H9 (cell line): ENCODE results near the gene STARD3. TPM values are rescaled to one million over a fixed set of nuclear protein-coding genes. Genes with fewer than 3 reads are reported as not detected.

Source experiments
- DNase-seq: peaks from one replicate; pipeline ENCODE4 v3.0.0-alpha.2; 2017
- H2AFZ ChIP-seq: one replicate; pipeline ENCODE4 v1.6.1; 2013; ENCODE audit warnings: mild to moderate bottlenecking, low read length, control low read depth, moderate library complexity
- H2AK5ac ChIP-seq: 2 replicates; pipeline ENCODE4 v1.6.1; 2013; ENCODE audit warnings: low read length, control low read depth, mixed read lengths; ENCODE audit not compliant: insufficient read length
- H2BK120ac ChIP-seq: one replicate; pipeline ENCODE4 v1.6.1; 2013; ENCODE audit warnings: low read depth, mild to moderate bottlenecking, low read length, control low read depth, inconsistent platforms; ENCODE audit not compliant: poor library complexity, severe bottlenecking
- H2BK12ac ChIP-seq: 2 replicates; pipeline ENCODE4 v1.6.1; 2013; ENCODE audit warnings: low read length, control low read depth, mixed read lengths, low read depth; ENCODE audit not compliant: insufficient read length
- H2BK15ac ChIP-seq: 2 replicates; pipeline ENCODE4 v1.6.1; 2013; ENCODE audit warnings: low read depth, low read length, control low read depth
- H2BK20ac ChIP-seq: one replicate; pipeline ENCODE4 v1.6.1; 2013; ENCODE audit warnings: low read depth, mild to moderate bottlenecking, low read length, control low read depth, inconsistent platforms; ENCODE audit not compliant: poor library complexity, severe bottlenecking
- H2BK5ac ChIP-seq: 2 replicates; pipeline ENCODE4 v1.6.1; 2013; ENCODE audit warnings: low read length, control low read depth, mixed read lengths; ENCODE audit not compliant: insufficient read length
- H3K14ac ChIP-seq: 2 replicates; pipeline ENCODE4 v1.6.1; 2013; ENCODE audit warnings: low read length, control low read depth; ENCODE audit not compliant: insufficient read depth
- H3K18ac ChIP-seq: 2 replicates; pipeline ENCODE4 v1.6.1; 2013; ENCODE audit warnings: low read depth, mild to moderate bottlenecking, mixed read lengths, low read length, control low read depth; ENCODE audit not compliant: insufficient read length
- H3K23ac ChIP-seq: 2 replicates; pipeline ENCODE4 v1.6.1; 2013; ENCODE audit warnings: low read length, control low read depth, mixed read lengths, low read depth; ENCODE audit not compliant: insufficient read length
- H3K23me2 ChIP-seq: 2 replicates; pipeline ENCODE4 v1.6.1; 2013; ENCODE audit warnings: low read depth, mild to moderate bottlenecking, mixed read lengths, low read length, control low read depth; ENCODE audit not compliant: insufficient read length, poor library complexity, severe bottlenecking
- H3K27ac ChIP-seq: 2 replicates; pipeline ENCODE4 v1.5.1; 2013; ENCODE audit warnings: low read length, control low read depth, mixed read lengths, low read depth; ENCODE audit not compliant: insufficient read length
- H3K27me3 ChIP-seq: 2 replicates; pipeline ENCODE4 v1.6.1; 2013; ENCODE audit warnings: low read length, control low read depth, inconsistent platforms; ENCODE audit not compliant: insufficient read depth
- H3K4ac ChIP-seq: 2 replicates; pipeline ENCODE4 v1.6.1; 2013; ENCODE audit warnings: low read depth, mild to moderate bottlenecking, control low read depth, inconsistent platforms, low read length, moderate library complexity
- H3K4me1 ChIP-seq: 2 replicates; pipeline ENCODE4 v1.6.1; 2013; ENCODE audit warnings: low read length, control low read depth, inconsistent platforms; ENCODE audit not compliant: insufficient read depth
- H3K4me2 ChIP-seq: 2 replicates; pipeline ENCODE4 v1.6.1; 2013; ENCODE audit warnings: low read length, control low read depth, mixed read lengths; ENCODE audit not compliant: insufficient read length, insufficient read depth
- H3K56ac ChIP-seq: 2 replicates; pipeline ENCODE4 v1.6.1; 2013; ENCODE audit warnings: low read depth, mild to moderate bottlenecking, mixed read lengths, low read length, control low read depth; ENCODE audit not compliant: insufficient read length
- H3K79me1 ChIP-seq: 2 replicates; pipeline ENCODE4 v1.6.1; 2013; ENCODE audit warnings: low read depth, mild to moderate bottlenecking, moderate library complexity, low read length, control low read depth, inconsistent platforms; ENCODE audit not compliant: insufficient read depth, poor library complexity, severe bottlenecking
- H3K79me2 ChIP-seq: 2 replicates; pipeline ENCODE4 v1.6.1; 2013; ENCODE audit warnings: low read length, control low read depth, inconsistent platforms; ENCODE audit not compliant: insufficient read depth
- H3K9ac ChIP-seq: 2 replicates; pipeline ENCODE4 v1.6.1; 2013; ENCODE audit warnings: low read length, control low read depth, mixed read lengths; ENCODE audit not compliant: insufficient read length; ENCODE audit errors: extremely low read depth
- H3K9me3 ChIP-seq: one replicate; pipeline ENCODE4 v1.6.1; 2013; ENCODE audit warnings: low read depth, low read length, inconsistent platforms; ENCODE audit not compliant: control insufficient read depth
- H3T11ph ChIP-seq: one replicate; pipeline ENCODE4 v1.6.1; 2013; ENCODE audit warnings: mild to moderate bottlenecking, low read length, control low read depth, inconsistent platforms
- H4K20me1 ChIP-seq: one replicate; pipeline ENCODE4 v1.6.1; 2013; ENCODE audit not compliant: control insufficient read depth, insufficient read length, insufficient read depth
- H4K5ac ChIP-seq: 2 replicates; pipeline ENCODE4 v1.6.1; 2013; ENCODE audit warnings: low read depth, mild to moderate bottlenecking, mixed read lengths, low read length, control low read depth; ENCODE audit not compliant: insufficient read length
- H4K8ac ChIP-seq: replicated peaks from 2 replicates; pipeline ENCODE4 v1.6.1; 2013; ENCODE audit warnings: low read length, control low read depth, mixed read lengths, low read depth; ENCODE audit not compliant: insufficient read length
- H4K91ac ChIP-seq: 2 replicates; pipeline ENCODE4 v1.6.1; 2013; ENCODE audit warnings: low read depth, mild to moderate bottlenecking, moderate library complexity, mixed read lengths, low read length, control low read depth; ENCODE audit not compliant: insufficient read length
- H3K27ac Mint-ChIP-seq, 3 experiments: 2 replicates in 2 of 3; 3 replicates in 1 of 3; pipeline ENCODE4 v1.8.0; 2020 to 2021; ENCODE audit warnings: mixed read lengths in 3 of 3, mild to moderate bottlenecking in 1 of 3, moderate library complexity in 1 of 3
- H3K27me3 Mint-ChIP-seq: 2 replicates; pipeline ENCODE4 v1.8.0; 2021; ENCODE audit warnings: low read depth, mild to moderate bottlenecking, moderate library complexity, mixed read lengths
- H3K36me3 Mint-ChIP-seq, 3 experiments: 2 replicates in 2 of 3; 3 replicates in 1 of 3; pipeline ENCODE4 v1.8.0; 2020 to 2021; ENCODE audit warnings: low read depth in 3 of 3, mixed read lengths in 3 of 3; ENCODE audit not compliant: insufficient read depth in 1 of 3
- H3K4me1 Mint-ChIP-seq, 2 experiments: 2 replicates each; pipeline ENCODE4 v1.8.0; 2020; ENCODE audit warnings: mixed read lengths in 2 of 2
- H3K4me3 Mint-ChIP-seq, 2 experiments: 2 replicates in 1 of 2; 3 replicates in 1 of 2; pipeline ENCODE4 v1.8.0; 2020 to 2021; ENCODE audit warnings: mild to moderate bottlenecking in 2 of 2, mixed read lengths in 2 of 2, moderate library complexity in 1 of 2
- H3K9me3 Mint-ChIP-seq, 2 experiments: 2 replicates in 1 of 2; 3 replicates in 1 of 2; pipeline ENCODE4 v1.8.0; 2020; ENCODE audit warnings: mild to moderate bottlenecking in 2 of 2, mixed read lengths in 2 of 2, moderate library complexity in 1 of 2
- WGBS: extraction: QIAGEN DNeasy Blood & Tissue Kit; methylation state at CpG from one replicate; pipeline ENCODE4 v1.1.7; 2013; ENCODE audit warnings: missing lambda C conversion rate, low lambda C conversion rate, mixed read lengths; ENCODE audit not compliant: insufficient read length; ENCODE audit errors: extremely low coverage; 5-methylcytosine and 5-hydroxymethylcytosine counted together
- total RNA-seq: library from RNA; stranded (reverse); gene quantifications from 2 replicates; pipeline ENCODE4 v1.2.1, GENCODE V29; 2021
- TF ChIP-seq, protein P1 (sequence below): fragments of 200-600 bp; sonication (generic); conservative IDR thresholded peaks from 3 replicates; pipeline ENCODE4 v1.8.0; 2021; ENCODE audit warnings: antibody characterized with exemption, mild to moderate bottlenecking

Gene STARD3
- total RNA-seq, 1 experiment from 2014 or later = 51.3 TPM

DNA sequence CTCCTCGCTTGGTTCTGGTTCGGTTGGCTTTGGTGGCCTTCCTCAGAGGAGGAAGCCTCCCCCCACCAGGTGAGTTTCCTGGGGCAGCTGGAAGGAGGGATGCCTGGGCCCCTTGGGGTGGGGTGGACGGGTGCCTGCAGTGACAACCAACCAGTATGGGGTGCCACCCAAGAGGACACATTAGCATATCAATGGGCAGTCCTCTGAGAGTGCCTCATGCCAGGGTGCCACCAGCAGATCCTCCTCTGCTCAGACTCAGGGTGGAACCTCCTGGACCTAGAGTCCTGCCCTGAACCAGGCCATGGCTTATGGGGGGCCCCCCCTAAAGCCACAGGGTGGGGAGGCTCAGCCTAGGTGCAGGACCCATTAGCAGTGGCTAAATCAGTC, 7.5 kb upstream of the STARD3 start:
- no peaks in the 10 kb centered on the region for H4K20me1 ChIP-seq
- H3K27me3 ChIP-seq = peaks cover 13% of the 10 kb centered on the region; the same call in 1 of the 2 replicates
- no peak overlapping the region for H3K23ac ChIP-seq
- peaks cover 21% of the 10 kb centered on the region; the same call in 1 of the 2 replicates for H3K4me1 ChIP-seq
- H3T11ph ChIP-seq = no peak overlapping the region
- H4K91ac ChIP-seq = no peak overlapping the region
- no peaks in the 10 kb centered on the region for H3K79me1 ChIP-seq
- TF ChIP-seq, protein P1, sequence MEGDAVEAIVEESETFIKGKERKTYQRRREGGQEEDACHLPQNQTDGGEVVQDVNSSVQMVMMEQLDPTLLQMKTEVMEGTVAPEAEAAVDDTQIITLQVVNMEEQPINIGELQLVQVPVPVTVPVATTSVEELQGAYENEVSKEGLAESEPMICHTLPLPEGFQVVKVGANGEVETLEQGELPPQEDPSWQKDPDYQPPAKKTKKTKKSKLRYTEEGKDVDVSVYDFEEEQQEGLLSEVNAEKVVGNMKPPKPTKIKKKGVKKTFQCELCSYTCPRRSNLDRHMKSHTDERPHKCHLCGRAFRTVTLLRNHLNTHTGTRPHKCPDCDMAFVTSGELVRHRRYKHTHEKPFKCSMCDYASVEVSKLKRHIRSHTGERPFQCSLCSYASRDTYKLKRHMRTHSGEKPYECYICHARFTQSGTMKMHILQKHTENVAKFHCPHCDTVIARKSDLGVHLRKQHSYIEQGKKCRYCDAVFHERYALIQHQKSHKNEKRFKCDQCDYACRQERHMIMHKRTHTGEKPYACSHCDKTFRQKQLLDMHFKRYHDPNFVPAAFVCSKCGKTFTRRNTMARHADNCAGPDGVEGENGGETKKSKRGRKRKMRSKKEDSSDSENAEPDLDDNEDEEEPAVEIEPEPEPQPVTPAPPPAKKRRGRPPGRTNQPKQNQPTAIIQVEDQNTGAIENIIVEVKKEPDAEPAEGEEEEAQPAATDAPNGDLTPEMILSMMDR = no peak
- no peak overlapping the region for H3K56ac ChIP-seq
- H2BK20ac ChIP-seq = no peak overlapping the region
- H3K4ac ChIP-seq = no peak overlapping the region
- Mint-ChIP-seq H3K4me3 (no peak overlapping the region), H3K4me1 (peaks cover 65 to 80% of the 10 kb centered on the region in 2 experiments), H3K27me3 (peaks cover 38% of the 10 kb centered on the region), H3K27ac (no peak overlapping the region), H3K9me3 (no peaks in the 10 kb centered on the region; a peak in 1 of 5 replicates), H3K36me3 (no peaks in the 10 kb centered on the region; a peak in 1 of 7 replicates)
- H2BK5ac ChIP-seq = no peak overlapping the region
- H3K14ac ChIP-seq = no peak overlapping the region
- no peak overlapping the region for H3K27ac ChIP-seq
- no peak overlapping the region for H2AK5ac ChIP-seq
- H4K5ac ChIP-seq = no peak overlapping the region
- H2BK12ac ChIP-seq = no peak overlapping the region
- H2BK15ac ChIP-seq = no peak overlapping the region
- H3K9ac ChIP-seq = no peak overlapping the region
- H3K79me2 ChIP-seq = no peaks in the 10 kb centered on the region
- H3K23me2 ChIP-seq = peaks cover 13% of the 10 kb centered on the region
- no peak overlapping the region for H2AFZ ChIP-seq
- WGBS = no CpG with 5 or more reads among the region's 3 CpGs
- DNase-seq = no peak
- H3K4me2 ChIP-seq = no peak overlapping the region
- H2BK120ac ChIP-seq = no peak overlapping the region
- no peak overlapping the region for H3K18ac ChIP-seq
- H4K8ac ChIP-seq = no peak overlapping the region
- no peaks in the 10 kb centered on the region for H3K9me3 ChIP-seq
